Peyer's patch (tissue), 4 donors: ENCODE results near the gene ZNF407.

Experiments used
- CTCF ChIP-seq, 6 experiments: fragments of 450-650 bp in 4 of 6; fragments of 200-600 bp in 2 of 6; sonication (generic) in 1 of 6; IDR thresholded peaks; one replicate each; pipeline ENCODE4 v1.5.1; 2017 to 2019; ENCODE audit warnings: antibody characterized with exemption in 6 of 6, mild to moderate bottlenecking in 3 of 6, moderate library complexity in 1 of 6
- POLR2A ChIP-seq, 2 donors: fragments of 450-650 bp; IDR thresholded peaks; one replicate each; pipeline ENCODE4 v1.5.1; 2017; ENCODE audit warnings: antibody characterized with exemption in 2 of 2, mild to moderate bottlenecking in 2 of 2, moderate library complexity in 2 of 2

DNA sequence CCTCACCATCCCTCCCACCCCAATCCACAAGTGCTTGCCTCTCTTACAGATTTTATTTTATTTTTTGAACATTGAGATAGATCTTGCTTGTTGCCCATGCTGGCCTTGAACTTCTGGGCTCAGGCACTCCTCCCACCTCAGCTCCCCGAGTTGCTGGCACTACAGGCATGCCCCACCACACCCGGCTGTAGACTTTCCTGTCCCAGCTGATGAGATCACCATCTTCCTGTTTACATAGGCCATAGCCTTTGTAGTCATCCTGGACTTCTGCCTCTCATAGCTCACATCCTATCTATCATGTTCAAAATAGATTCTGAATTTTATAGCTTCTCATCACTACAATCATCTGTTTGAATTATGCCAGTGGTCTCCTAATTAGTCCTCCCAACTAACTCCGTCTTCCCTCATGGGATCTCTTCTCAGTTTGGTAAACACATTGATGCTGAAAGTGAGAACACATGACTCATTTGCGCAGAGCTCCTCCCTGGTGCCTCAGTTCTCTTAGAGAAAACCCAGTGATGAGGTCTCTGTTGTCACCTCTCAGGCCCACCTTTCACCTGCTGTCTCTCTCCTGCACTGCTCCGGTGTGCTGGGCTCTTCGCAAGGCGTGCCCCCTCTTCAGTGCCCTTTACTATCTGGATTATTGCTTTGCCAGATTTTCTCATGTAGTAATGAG is 243.0 kb downstream of the ZNF407 start:
- TF ChIP-seq POLR2A (IDR thresholded peaks at IDR 0.05), result no peak
- no peak for TF ChIP-seq CTCF (IDR thresholded peaks at IDR 0.05)
